ENCODE results near the gene ZNF507.

ZNF507 gene

GRCh38 chr19:32349051-32349450 is 3.6 kb downstream of the ZNF507 start:
- TF ChIP-seq CTCF (conservative IDR thresholded peaks at IDR 0.05; ENCODE audit: low read length) = no peak
- no peak overlapping the region for H3K4me3 ChIP-seq (ENCODE audit: low read length)
- no peak for DNase-seq (ENCODE audit: low read depth)

DNA sequence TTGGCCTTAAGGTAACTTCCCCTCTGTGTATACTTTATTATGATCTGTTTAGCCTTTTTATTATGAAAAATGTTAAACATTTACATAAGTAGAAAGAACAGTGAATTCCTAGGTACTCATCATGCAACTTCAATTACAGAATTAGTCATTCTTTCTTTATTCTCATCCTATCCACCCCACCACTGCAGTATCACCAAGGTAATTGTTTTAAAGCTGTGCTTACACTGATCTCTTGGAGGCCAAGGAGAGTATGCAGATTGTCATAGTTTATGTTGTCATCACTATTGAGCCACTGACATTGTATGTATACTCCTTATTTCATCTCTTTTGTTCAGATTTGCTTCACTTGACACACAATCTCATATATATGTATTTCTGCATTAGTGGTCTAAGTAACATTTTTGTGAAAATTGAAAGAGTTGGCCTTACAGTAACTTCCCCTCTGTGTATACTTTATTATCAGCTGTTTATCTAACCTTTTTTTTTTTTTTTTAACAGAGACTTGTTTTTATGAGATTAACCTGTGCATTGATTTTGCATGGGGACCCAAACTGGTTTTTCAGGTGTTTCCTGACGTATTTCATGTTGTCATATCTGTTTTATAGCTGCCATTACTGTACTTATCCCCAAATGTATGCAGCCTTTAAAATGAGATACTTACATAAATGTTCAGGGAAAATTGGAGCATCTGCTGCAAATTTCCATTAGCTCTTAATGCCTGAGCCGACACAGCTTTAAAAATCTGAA is 4.5 kb downstream of the ZNF507 start:
- no peak overlapping the region for H3K4me3 ChIP-seq (ENCODE audit: low read length)
- TF ChIP-seq CTCF (conservative IDR thresholded peaks at IDR 0.05; ENCODE audit: low read length) = no peak
- DNase-seq (ENCODE audit: low read depth) = no peak

GRCh38 chr19:32350471-32350865 is 5.1 kb downstream of the ZNF507 start:
- no peak for TF ChIP-seq CTCF (conservative IDR thresholded peaks at IDR 0.05; ENCODE audit: low read length)
- DNase-seq (ENCODE audit: low read depth) = no peak
- H3K4me3 ChIP-seq (ENCODE audit: low read length) = no peak overlapping the region

DNA sequence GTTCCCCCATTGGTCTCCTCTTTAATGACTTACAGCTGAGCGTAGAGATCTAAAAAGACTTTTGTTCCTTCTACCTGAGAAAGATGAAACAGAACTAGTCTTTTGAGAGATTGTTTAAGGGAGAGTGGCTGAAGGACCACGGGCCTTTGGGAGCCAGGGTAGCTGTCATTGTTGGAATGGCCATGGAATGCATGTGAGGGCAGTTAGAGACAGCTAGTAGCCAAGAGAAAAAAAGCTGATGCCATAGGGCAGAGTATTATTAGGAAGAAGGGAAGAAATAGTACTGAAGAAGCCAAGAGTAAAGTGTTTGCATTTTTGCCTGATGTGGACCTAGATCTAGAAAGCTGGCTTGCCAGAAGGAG is 5.6 kb downstream of the ZNF507 start:
- no peak for DNase-seq (ENCODE audit: low read depth)
- H3K4me3 ChIP-seq (ENCODE audit: low read length) = no peak overlapping the region
- TF ChIP-seq CTCF (conservative IDR thresholded peaks at IDR 0.05; ENCODE audit: low read length) = no peak

GRCh38 chr19:32352241-32352630 is 6.8 kb downstream of the ZNF507 start:
- TF ChIP-seq CTCF (conservative IDR thresholded peaks at IDR 0.05; ENCODE audit: low read length) = no peak
- no peak overlapping the region for H3K4me3 ChIP-seq (ENCODE audit: low read length)
- no peak for DNase-seq (ENCODE audit: low read depth)

GRCh38 chr19:32354345-32354744 is 8.9 kb downstream of the ZNF507 start:
- H3K4me3 ChIP-seq (ENCODE audit: low read length) = no peak overlapping the region
- no peak for TF ChIP-seq CTCF (conservative IDR thresholded peaks at IDR 0.05; ENCODE audit: low read length)
- DNase-seq (ENCODE audit: low read depth) = no peak

DNA sequence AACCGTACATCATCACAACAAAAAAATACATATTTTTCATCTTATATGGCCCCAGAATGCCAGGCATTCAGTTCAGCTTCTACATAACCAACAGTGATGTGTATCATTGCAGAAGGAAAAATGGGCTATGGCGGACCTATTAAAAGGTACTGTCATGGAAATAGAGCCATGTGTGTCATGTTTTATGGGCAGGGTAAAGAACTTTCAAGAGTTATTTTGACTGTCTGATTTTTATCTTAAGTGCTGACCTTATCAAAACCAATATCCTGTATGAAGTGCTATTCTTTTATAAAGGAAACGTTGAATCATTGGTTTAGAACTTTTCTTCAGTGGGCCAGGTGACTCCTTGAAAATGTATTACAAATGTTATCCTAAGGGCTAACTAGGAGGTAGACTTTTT is 9.9 kb downstream of the ZNF507 start:
- DNase-seq (ENCODE audit: low read depth) = no peak
- H3K4me3 ChIP-seq (ENCODE audit: low read length) = no peak overlapping the region
- TF ChIP-seq CTCF (conservative IDR thresholded peaks at IDR 0.05; ENCODE audit: low read length) = no peak

Measured in AG10803 (cell line).